GM23338 (cell line): ENCODE data around the gene DSCAML1. TPM values are rescaled to one million over a fixed set of nuclear protein-coding genes. Genes with fewer than 3 reads are reported as not detected.

Source experiments
- ATAC-seq: fragments of 200-7000 bp; cut with Tn5 transposase; 3 replicates; pipeline ENCODE4 v1.9.1; 2020
- DNase-seq: peaks from one replicate; pipeline ENCODE4 v3.0.0-alpha.2; 2015; ENCODE audit warnings: low spot score
- H2AFZ ChIP-seq: fragments of 200-600 bp; sonication (generic); 2 replicates; pipeline ENCODE4 v1.8.0; 2016; ENCODE audit warnings: antibody characterized with exemption, mild to moderate bottlenecking, moderate library complexity
- H3F3A ChIP-seq: fragments of 200-600 bp; sonication (generic); replicated peaks from 2 replicates; pipeline ENCODE4 v1.8.0; 2017; ENCODE audit warnings: antibody characterized with exemption, mixed run types, low read depth
- H3K27ac ChIP-seq: fragments of 200-600 bp; sonication (generic); 2 replicates; pipeline ENCODE4 v1.6.1; 2016; ENCODE audit warnings: low read depth
- H3K27me3 ChIP-seq: fragments of 200-600 bp; sonication (generic); 2 replicates; pipeline ENCODE4 v1.8.0; 2016; ENCODE audit warnings: mild to moderate bottlenecking, mixed run types, moderate library complexity; ENCODE audit not compliant: insufficient read depth
- H3K36me3 ChIP-seq: fragments of 200-600 bp; sonication (generic); 2 replicates; pipeline ENCODE4 v1.8.0; 2016; ENCODE audit warnings: mild to moderate bottlenecking; ENCODE audit not compliant: insufficient read depth
- H3K4me1 ChIP-seq: fragments of 200-600 bp; sonication (generic); 2 replicates; pipeline ENCODE4 v1.8.0; 2016; ENCODE audit warnings: mild to moderate bottlenecking, moderate library complexity; ENCODE audit not compliant: insufficient read depth
- H3K4me2 ChIP-seq: fragments of 200-600 bp; sonication (generic); 2 replicates; pipeline ENCODE4 v1.7.1; 2017; ENCODE audit warnings: mixed run types
- H3K4me3 ChIP-seq: fragments of 200-600 bp; sonication (generic); 2 replicates; pipeline ENCODE4 v1.6.1; 2016; ENCODE audit warnings: mixed run types
- H3K79me2 ChIP-seq: fragments of 200-600 bp; sonication (generic); replicated peaks from 2 replicates; pipeline ENCODE4 v1.8.0; 2017; ENCODE audit warnings: mild to moderate bottlenecking; ENCODE audit not compliant: insufficient read depth
- H3K9me2 ChIP-seq: fragments of 200-600 bp; sonication (generic); 2 replicates; pipeline ENCODE4 v1.8.0; 2017; ENCODE audit not compliant: insufficient read depth
- H4K20me1 ChIP-seq: fragments of 200-600 bp; sonication (generic); replicated peaks from 2 replicates; pipeline ENCODE4 v1.8.0; 2017; ENCODE audit warnings: mild to moderate bottlenecking; ENCODE audit not compliant: insufficient read depth
- H3K27ac Mint-ChIP-seq: 2 replicates; pipeline ENCODE4 v1.8.0; 2020; ENCODE audit warnings: inconsistent platforms, mild to moderate bottlenecking, moderate library complexity, mixed read lengths
- H3K27me3 Mint-ChIP-seq: 3 replicates; pipeline ENCODE4 v1.8.0; 2022; ENCODE audit warnings: low read depth, mild to moderate bottlenecking, moderate library complexity, mixed read lengths, inconsistent platforms; ENCODE audit not compliant: insufficient read depth, poor library complexity
- H3K36me3 Mint-ChIP-seq: 3 replicates; pipeline ENCODE4 v1.8.0; 2021; ENCODE audit warnings: low read depth, mild to moderate bottlenecking, inconsistent platforms, moderate library complexity, mixed read lengths
- H3K4me1 Mint-ChIP-seq: 3 replicates; pipeline ENCODE4 v1.8.0; 2020; ENCODE audit warnings: mild to moderate bottlenecking, inconsistent platforms, mixed read lengths
- H3K4me3 Mint-ChIP-seq: 3 replicates; pipeline ENCODE4 v1.8.0; 2021; ENCODE audit warnings: moderate library complexity, mild to moderate bottlenecking, inconsistent platforms, mixed read lengths
- H3K9me3 Mint-ChIP-seq: 3 replicates; pipeline ENCODE4 v1.8.0; 2020; ENCODE audit warnings: moderate library complexity, mild to moderate bottlenecking, inconsistent platforms, mixed read lengths
- CREB1 ChIP-seq: fragments of 250-450 bp; sonication (Bioruptor Pico); IDR thresholded peaks from 2 replicates; pipeline ENCODE4 v1.5.0; 2020; ENCODE audit warnings: low read depth, mild to moderate bottlenecking, moderate library complexity
- CTCF ChIP-seq, 2 experiments: fragments of 200-600 bp in 1 of 2; sonication (generic) in 1 of 2; conservative IDR thresholded peaks; 2 replicates each; pipeline versions ENCODE4 v1.5.1 to v1.6.1; 2016 to 2017; ENCODE audit warnings: antibody characterized with exemption in 2 of 2, low read depth in 2 of 2, mild to moderate bottlenecking in 2 of 2, moderate library complexity in 1 of 2
- EZH2 ChIP-seq: fragments of 200-600 bp; sonication (generic); IDR thresholded peaks from one replicate; pipeline ENCODE4 v1.8.0; 2017; ENCODE audit warnings: antibody characterized with exemption, mild to moderate bottlenecking, low read depth; ENCODE audit not compliant: unreplicated experiment
- POLR2AphosphoS5 ChIP-seq: IDR thresholded peaks from 2 replicates; pipeline ENCODE4 v1.6.1; 2016; ENCODE audit warnings: antibody characterized with exemption, low read depth
- STAT1 ChIP-seq: IDR thresholded peaks from one replicate; pipeline ENCODE4 v1.6.1; 2016; ENCODE audit warnings: antibody characterized with exemption; ENCODE audit not compliant: unreplicated experiment
- ZNF114 ChIP-seq: fragments of 250-450 bp; sonication (Bioruptor Pico); IDR thresholded peaks from 2 replicates; pipeline ENCODE4 v1.5.0; 2020; ENCODE audit warnings: mild to moderate bottlenecking, moderate library complexity
- ZNF331 ChIP-seq: fragments of 250-450 bp; sonication (Bioruptor Pico); IDR thresholded peaks from 2 replicates; pipeline ENCODE4 v1.5.0; 2020; ENCODE audit warnings: low read depth, mild to moderate bottlenecking, moderate library complexity
- ZNF462 ChIP-seq: fragments of 250-450 bp; sonication (Bioruptor Pico); IDR thresholded peaks from 2 replicates; pipeline ENCODE4 v1.5.0; 2020; ENCODE audit warnings: mild to moderate bottlenecking, moderate library complexity
- polyA plus RNA-seq: library from polyadenylated mRNA; unstranded; fragments of >200 nt; fragmentation: Nextera tagmentation; extraction: Ambion mirVana; gene quantifications from 2 replicates; pipeline ENCODE4 v1.2.1, GENCODE V29; 2016
- total RNA-seq: library from RNA; depleted of rRNA; stranded (reverse); fragments of >200 nt; shearing (Covaris generic); gene quantifications from 2 replicates; pipeline ENCODE4 v1.2.3, GENCODE V29; 2014

Gene DSCAML1
- total and polyA plus RNA-seq, 2 experiments from 2014 or later: 0.17 TPM; not detected in 1

- no peak for TF ChIP-seq STAT1
- no peak for TF ChIP-seq ZNF114 (CRISPR knock-in tag)
- no peak for TF ChIP-seq EZH2
- TF ChIP-seq ZNF462 (CRISPR knock-in tag): no peak
- TF ChIP-seq POLR2AphosphoS5: no peak
- no peak for TF ChIP-seq CTCF (conservative IDR thresholded peaks at IDR 0.05; ENCODE audit: low read depth in 2 of 2)
- TF ChIP-seq ZNF331 (CRISPR knock-in tag): no peak
- TF ChIP-seq CREB1: no peak
Observed at GRCh38 chr11:117704395-117705100, 92.5 kb downstream of the DSCAML1 start.

More at GRCh38 chr11:117704395-117705100, 92.5 kb downstream of the DSCAML1 start:
- no peaks in the 10 kb centered on the region for H3K79me2 ChIP-seq
- Mint-ChIP-seq H3K9me3 (no peaks in the 10 kb centered on the region), H3K36me3 (no peaks in the 10 kb centered on the region), H3K27me3 (peaks cover 14% of the 10 kb centered on the region), H3K27ac (no peak overlapping the region), H3K4me1 (peaks cover 35% of the 10 kb centered on the region), H3K4me3 (no peak overlapping the region)
- DNase-seq (no peak), ATAC-seq (peak; percentile 58)
- H3F3A ChIP-seq: no peaks in the 10 kb centered on the region
- no peaks in the 10 kb centered on the region for H3K9me2 ChIP-seq
- no peaks in the 10 kb centered on the region for H4K20me1 ChIP-seq
- H2AFZ ChIP-seq: 0 out of 2 replicates have a peak overlapping the region, but pooled peaks have one; percentile 63
- no peak overlapping the region for H3K4me3 ChIP-seq
- no peaks in the 10 kb centered on the region for H3K27me3 ChIP-seq
- no peak overlapping the region for H3K27ac ChIP-seq
- no peaks in the 10 kb centered on the region for H3K36me3 ChIP-seq
- no peak overlapping the region for H3K4me2 ChIP-seq
- peaks cover 11% of the 10 kb centered on the region; the same call in 1 of the 2 replicates for H3K4me1 ChIP-seq
